Activated CD8-positive, alpha-beta memory T cell treated with anti-CD3 and anti-CD28 coated beads, Interleukin-2, amount 50 U/mL, for 24 hours (primary cell): Measurements from ENCODE around the gene P3R3URF.

Source experiments
- DNase-seq: peaks from one replicate; pipeline ENCODE4 v3.0.0-alpha.2; 2020; ENCODE audit errors: extremely low read depth

Gene P3R3URF

DNA sequence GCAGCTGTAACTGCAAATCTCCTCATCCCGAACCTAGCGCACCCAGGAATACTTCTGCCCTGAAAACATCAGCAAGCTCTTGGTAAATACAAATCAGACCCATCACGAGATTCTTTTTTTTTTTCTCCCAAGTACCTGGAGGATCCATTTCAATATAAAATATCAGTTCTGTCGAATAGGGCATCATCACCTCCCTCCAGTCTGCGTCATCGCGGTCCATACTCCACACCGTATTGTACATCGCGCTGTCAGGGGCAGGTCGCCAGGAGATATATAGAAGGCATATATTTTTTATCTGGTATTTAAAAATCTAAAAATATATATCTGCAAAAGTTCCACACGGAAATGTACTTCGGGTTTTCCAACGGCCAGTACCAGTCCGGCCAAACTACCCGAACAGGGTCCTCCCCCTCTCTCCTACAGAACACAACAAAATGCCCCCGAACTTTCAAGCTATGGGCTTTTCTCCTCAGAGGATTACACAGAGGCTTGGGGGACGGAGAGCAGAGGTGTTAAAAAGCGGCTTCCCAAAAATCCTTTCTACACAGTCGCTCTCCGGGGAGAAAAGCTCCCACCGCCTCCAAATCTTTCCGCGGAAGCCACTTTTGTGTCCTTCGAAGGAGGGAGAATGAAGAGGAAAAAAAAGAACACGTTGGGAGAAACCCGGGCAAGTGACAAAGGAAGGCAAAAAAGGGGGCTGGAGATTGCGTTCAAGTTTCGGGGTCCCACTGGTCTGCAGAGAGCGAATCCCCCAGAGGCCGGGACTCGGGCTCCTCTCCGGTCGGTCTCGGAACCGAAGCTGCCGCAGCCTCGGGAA, 44.4 kb downstream of the P3R3URF start:
- no peak for DNase-seq

DNA sequence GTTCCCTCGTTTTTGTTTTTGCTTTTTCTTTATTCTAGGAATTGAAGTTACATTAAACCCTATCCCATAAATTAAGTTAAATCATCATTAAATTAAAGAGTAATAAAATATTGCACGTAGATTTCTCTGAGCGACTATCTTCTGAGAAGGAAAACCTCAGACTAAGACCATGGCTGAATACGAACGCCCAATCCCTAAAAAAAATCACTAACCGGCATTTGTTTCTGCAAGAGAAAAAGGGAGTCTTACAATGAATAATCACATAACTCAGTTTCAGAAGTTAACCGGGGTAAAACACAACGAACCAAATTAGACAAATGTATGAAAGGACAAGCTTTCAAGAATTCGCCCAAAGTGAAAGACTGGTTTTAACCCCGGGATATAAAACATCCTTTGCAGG, 45.2 kb downstream of the P3R3URF start:
- DNase-seq, result no peak

DNA sequence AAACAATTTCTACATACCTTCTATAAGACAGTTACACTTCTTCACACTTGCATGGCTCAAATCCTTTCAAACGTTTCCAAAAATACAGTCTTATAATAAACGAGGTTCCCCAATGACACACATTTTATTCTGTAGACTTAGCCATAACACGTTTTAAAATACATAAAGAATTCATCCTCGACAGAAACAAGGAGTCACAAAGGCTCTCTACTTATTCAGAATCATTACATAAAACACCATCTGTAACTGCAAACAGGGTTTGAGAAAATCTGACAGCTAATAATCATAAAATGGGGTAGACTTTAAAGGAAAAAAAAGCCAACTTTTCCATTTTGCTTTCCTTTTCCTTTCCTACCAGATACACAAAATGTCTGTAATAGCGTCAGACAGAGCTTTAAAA, 45.7 kb downstream of the P3R3URF start:
- DNase-seq, result no peak

DNA sequence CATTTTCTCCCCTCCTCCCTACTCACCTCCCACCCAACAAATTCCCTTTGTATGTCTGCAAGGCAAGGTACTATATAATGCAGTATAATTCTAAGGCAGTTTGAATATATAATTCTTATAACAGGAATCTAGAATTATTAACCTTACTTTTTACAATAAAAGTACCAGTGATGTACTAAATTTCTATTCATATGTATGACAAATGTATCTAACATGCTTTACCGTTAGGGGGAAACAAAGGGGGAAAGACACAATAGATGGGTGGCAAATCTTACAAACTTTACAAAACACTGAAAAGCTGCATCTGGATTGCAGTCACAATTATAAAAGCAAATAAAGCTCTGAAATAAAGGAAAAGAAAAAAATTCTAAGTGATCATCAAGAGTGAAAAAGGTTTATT, 46.2 kb downstream of the P3R3URF start:
- no peak for DNase-seq

DNA sequence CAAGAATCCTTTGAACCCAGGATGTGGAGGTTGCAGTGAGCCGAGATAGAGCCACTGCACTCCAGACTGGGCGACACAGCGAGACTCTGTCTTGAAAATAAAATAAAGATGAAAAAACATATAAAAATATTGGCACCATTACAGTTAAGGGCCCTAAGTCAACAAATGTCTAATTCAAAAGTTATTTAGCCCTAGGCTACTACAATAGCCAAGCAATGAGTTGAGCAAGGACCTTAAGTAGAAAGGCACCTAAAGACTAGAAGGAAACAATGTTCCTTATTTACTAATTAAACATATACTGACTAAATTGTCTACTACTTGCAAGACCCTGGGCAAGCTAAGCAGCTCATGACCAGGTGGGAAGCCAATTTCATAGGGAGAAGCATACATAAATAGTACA, 47.9 kb downstream of the P3R3URF start:
- DNase-seq, result no peak
